ENCODE measurements around the gene PARD6G.

The PARD6G gene

GRCh38 chr18:80254971-80255500, 7.7 kb upstream of the PARD6G start:
- no peak overlapping the region for H3K4me3 ChIP-seq (ENCODE audit: low read depth, low read length)
- TF ChIP-seq, protein P1, sequence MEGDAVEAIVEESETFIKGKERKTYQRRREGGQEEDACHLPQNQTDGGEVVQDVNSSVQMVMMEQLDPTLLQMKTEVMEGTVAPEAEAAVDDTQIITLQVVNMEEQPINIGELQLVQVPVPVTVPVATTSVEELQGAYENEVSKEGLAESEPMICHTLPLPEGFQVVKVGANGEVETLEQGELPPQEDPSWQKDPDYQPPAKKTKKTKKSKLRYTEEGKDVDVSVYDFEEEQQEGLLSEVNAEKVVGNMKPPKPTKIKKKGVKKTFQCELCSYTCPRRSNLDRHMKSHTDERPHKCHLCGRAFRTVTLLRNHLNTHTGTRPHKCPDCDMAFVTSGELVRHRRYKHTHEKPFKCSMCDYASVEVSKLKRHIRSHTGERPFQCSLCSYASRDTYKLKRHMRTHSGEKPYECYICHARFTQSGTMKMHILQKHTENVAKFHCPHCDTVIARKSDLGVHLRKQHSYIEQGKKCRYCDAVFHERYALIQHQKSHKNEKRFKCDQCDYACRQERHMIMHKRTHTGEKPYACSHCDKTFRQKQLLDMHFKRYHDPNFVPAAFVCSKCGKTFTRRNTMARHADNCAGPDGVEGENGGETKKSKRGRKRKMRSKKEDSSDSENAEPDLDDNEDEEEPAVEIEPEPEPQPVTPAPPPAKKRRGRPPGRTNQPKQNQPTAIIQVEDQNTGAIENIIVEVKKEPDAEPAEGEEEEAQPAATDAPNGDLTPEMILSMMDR (IDR thresholded peaks at IDR 0.05; ENCODE audit: low read depth, low read length) = no peak
- no peak for DNase-seq
- H3K27ac ChIP-seq = no peak overlapping the region
- H3K36me3 ChIP-seq = no peaks in the 10 kb centered on the region
- peaks cover 10% of the 10 kb centered on the region for H3K9me3 ChIP-seq (ENCODE audit: severe bottlenecking)
- no peaks in the 10 kb centered on the region for H3K27me3 ChIP-seq (ENCODE audit: insufficient read depth, low read depth, severe bottlenecking)

- no peaks in the 10 kb centered on the region for H3K27me3 ChIP-seq (ENCODE audit: insufficient read depth, low read depth, severe bottlenecking)
- H3K36me3 ChIP-seq = no peaks in the 10 kb centered on the region
- H3K9me3 ChIP-seq (ENCODE audit: severe bottlenecking) = peaks cover 10% of the 10 kb centered on the region
- TF ChIP-seq, protein P1 (IDR thresholded peaks at IDR 0.05; ENCODE audit: low read depth, low read length) = no peak
- no peak overlapping the region for H3K27ac ChIP-seq
- no peak for DNase-seq
- no peak overlapping the region for H3K4me3 ChIP-seq (ENCODE audit: low read depth, low read length)
These were observed 6.7 kb upstream of the PARD6G start for GRCh38 chr18:80253871-80254492.

GRCh38 chr18:80253236-80253635, 5.9 kb upstream of the PARD6G start:
- Histone ChIP-seq H3K4me3 (ENCODE audit: low read depth, low read length) (no peak overlapping the region), H3K27ac (no peak overlapping the region), H3K9me3 (ENCODE audit: severe bottlenecking) (peaks cover 10% of the 10 kb centered on the region), H3K27me3 (ENCODE audit: insufficient read depth, low read depth, severe bottlenecking) (no peaks in the 10 kb centered on the region), H3K36me3 (no peaks in the 10 kb centered on the region)
- no peak for DNase-seq
- TF ChIP-seq, protein P1 (IDR thresholded peaks at IDR 0.05; ENCODE audit: low read depth, low read length) = no peak

- DNase-seq = no peak
- Histone ChIP-seq H3K9me3 (ENCODE audit: severe bottlenecking) (peaks cover 10% of the 10 kb centered on the region), H3K27me3 (ENCODE audit: insufficient read depth, low read depth, severe bottlenecking) (no peaks in the 10 kb centered on the region), H3K36me3 (peaks cover under 1% of the 10 kb centered on the region), H3K4me3 (ENCODE audit: low read depth, low read length) (no peak overlapping the region), H3K27ac (no peak overlapping the region)
- TF ChIP-seq, protein P1 (IDR thresholded peaks at IDR 0.05; ENCODE audit: low read depth, low read length) = no peak
These were observed 4.8 kb upstream of the PARD6G start for GRCh38 chr18:80252136-80252535.

GRCh38 chr18:80251700-80252099, 4.4 kb upstream of the PARD6G start:
- H3K9me3 ChIP-seq (ENCODE audit: severe bottlenecking) = peaks cover 10% of the 10 kb centered on the region
- TF ChIP-seq, protein P1 (IDR thresholded peaks at IDR 0.05; ENCODE audit: low read depth, low read length) = no peak
- H3K27ac ChIP-seq = no peak overlapping the region
- no peak for DNase-seq
- no peak overlapping the region for H3K4me3 ChIP-seq (ENCODE audit: low read depth, low read length)
- H3K27me3 ChIP-seq (ENCODE audit: insufficient read depth, low read depth, severe bottlenecking) = no peaks in the 10 kb centered on the region
- H3K36me3 ChIP-seq = peaks cover 5% of the 10 kb centered on the region

Measured in WERI-Rb-1 (cell line).